Measurements from ENCODE around the gene CRHR1.
"Not testable (repeated sequence)": the region's sequence is repeated elsewhere in the genome, so short reads cannot be mapped to it uniquely, and the experiment has no call there.

Gene CRHR1

GRCh38 chr17:45845376-45846185 is 61.5 kb downstream of the CRHR1 start:
- DNase-seq (ENCODE audit: low read depth in 3 of 3): no peak

GRCh38 chr17:45846223-45846622 is 62.1 kb downstream of the CRHR1 start:
- DNase-seq (ENCODE audit: low read depth in 3 of 3): no peak

GRCh38 chr17:45846646-45847045 is 62.5 kb downstream of the CRHR1 start:
- DNase-seq (ENCODE audit: low read depth in 3 of 3): no peak

GRCh38 chr17:45847101-45847500 is 63.0 kb downstream of the CRHR1 start:
- DNase-seq (ENCODE audit: low read depth in 3 of 3): no peak

- DNase-seq (ENCODE audit: low read depth in 3 of 3): no peak
Observed at GRCh38 chr17:45847747-45848146, 63.6 kb downstream of the CRHR1 start.

- DNase-seq (ENCODE audit: low read depth in 3 of 3): no peak
Observed at GRCh38 chr17:45848405-45848804, 64.3 kb downstream of the CRHR1 start.

GRCh38 chr17:45848868-45849535 is 64.9 kb downstream of the CRHR1 start:
- DNase-seq (ENCODE audit: low read depth in 3 of 3): no peak

- DNase-seq (ENCODE audit: low read depth in 3 of 3): no peak
Observed at GRCh38 chr17:45849536-45849990, 65.4 kb downstream of the CRHR1 start.

- DNase-seq (ENCODE audit: low read depth in 3 of 3): no peak
Observed at GRCh38 chr17:45850011-45850410, 65.9 kb downstream of the CRHR1 start.

- no peak for DNase-seq (ENCODE audit: low read depth in 3 of 3)
Observed at GRCh38 chr17:45850468-45850867, 66.3 kb downstream of the CRHR1 start.

- DNase-seq (ENCODE audit: low read depth in 3 of 3): no peak
Observed at GRCh38 chr17:45851022-45851421, 66.9 kb downstream of the CRHR1 start.

- DNase-seq (ENCODE audit: low read depth in 3 of 3): no peak
Observed at GRCh38 chr17:45851464-45851863, 67.3 kb downstream of the CRHR1 start.

GRCh38 chr17:45851873-45852272 is 67.8 kb downstream of the CRHR1 start:
- no peak for DNase-seq (ENCODE audit: low read depth in 3 of 3)

- peak; percentile 24 to 35 (median 35) for DNase-seq (ENCODE audit: low read depth in 3 of 3)
Observed at GRCh38 chr17:45852535-45853297, 68.6 kb downstream of the CRHR1 start.

GRCh38 chr17:45854209-45854608 is 70.1 kb downstream of the CRHR1 start:
- DNase-seq (ENCODE audit: low read depth in 3 of 3): no peak

- DNase-seq (ENCODE audit: low read depth in 3 of 3): no peak
Observed at GRCh38 chr17:45855691-45856336, 71.7 kb downstream of the CRHR1 start.

GRCh38 chr17:45857977-45858708 is 74.0 kb downstream of the CRHR1 start:
- DNase-seq (ENCODE audit: low read depth in 3 of 3): no peak

GRCh38 chr17:45861165-45861564 is 77.0 kb downstream of the CRHR1 start:
- DNase-seq (ENCODE audit: low read depth in 3 of 3): no peak

- not testable (repeated sequence) for DNase-seq (ENCODE audit: low read depth in 3 of 3)
Observed at GRCh38 chr17:45862127-45862526, 78.0 kb downstream of the CRHR1 start.

GRCh38 chr17:45863857-45864654 is 79.9 kb downstream of the CRHR1 start:
- no peak for DNase-seq (ENCODE audit: low read depth in 3 of 3)

Measured in stimulated activated CD4-positive, alpha-beta T cell treated with anti-CD3 and anti-CD28 coated beads, TNF-alpha, amount 100 ng/mL, for 4 hours (primary cell).